ENCODE measurements around the gene HCRTR1.

The HCRTR1 gene

GRCh38 chr1:31671561-31672201 lies 54.2 kb downstream of the HCRTR1 start:
- intact Hi-C loops (cut with DNase I) = no loop called here
- no peak for DNase-seq

- intact Hi-C loops (cut with DNase I) = no loop called here
- no peak for DNase-seq
Measured at GRCh38 chr1:31672986-31673385, 55.5 kb downstream of the HCRTR1 start.

GRCh38 chr1:31673433-31673832 lies 55.9 kb downstream of the HCRTR1 start:
- no peak for DNase-seq
- intact Hi-C loops (cut with DNase I) = no loop called here

- intact Hi-C loops (cut with DNase I) = no loop called here
Measured at GRCh38 chr1:31674626-31675025, 57.1 kb downstream of the HCRTR1 start.

GRCh38 chr1:31675161-31675560 lies 57.7 kb downstream of the HCRTR1 start:
- DNase-seq = no peak
- intact Hi-C loops (cut with DNase I) = no loop called here

More at GRCh38 chr1:31674626-31675025, 57.1 kb downstream of the HCRTR1 start:
- DNase-seq = no peak

GRCh38 chr1:31675756-31676155 lies 58.3 kb downstream of the HCRTR1 start:
- intact Hi-C loops (cut with DNase I) = no loop called here

More at GRCh38 chr1:31675756-31676155, 58.3 kb downstream of the HCRTR1 start:
- no peak for DNase-seq

All from head of caudate nucleus (tissue), 42 donors.